ENCODE data around the gene CELF4. TPM values are rescaled to one million over a fixed set of nuclear protein-coding genes. Genes with fewer than 3 reads are reported as not detected.

Gene CELF4
- total RNA-seq, 2 experiments from 2014 or later, result not detected

DNA sequence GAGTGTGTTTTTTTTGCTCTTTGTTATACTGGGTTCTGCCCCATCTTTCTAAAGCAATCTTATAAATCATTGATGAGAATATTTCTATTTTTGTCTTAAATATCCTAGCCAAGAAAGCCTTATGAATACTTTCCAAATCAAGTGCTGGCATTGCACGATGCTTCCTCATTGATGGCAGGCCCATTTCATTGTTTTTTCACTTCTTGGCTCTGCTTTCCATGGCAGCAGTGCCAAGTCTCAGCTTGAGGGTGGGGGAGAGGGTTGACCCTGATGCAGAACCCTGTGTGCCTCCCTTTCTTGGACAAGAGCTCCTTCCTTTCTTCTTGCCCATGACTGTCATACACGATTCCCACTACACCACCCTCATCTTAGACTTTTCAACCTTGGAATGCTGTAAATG lies 16.7 kb upstream of the CELF4 start:
- Mint-ChIP-seq H3K27ac (no peak overlapping the region), H3K4me1 (peaks cover 1% of the 10 kb centered on the region), H3K36me3 (no peaks in the 10 kb centered on the region), H3K4me3 (no peak overlapping the region), H3K27me3 (peaks cover 25% of the 10 kb centered on the region), H3K9me3 (no peaks in the 10 kb centered on the region)
- DNase-seq, result no peak

DNA sequence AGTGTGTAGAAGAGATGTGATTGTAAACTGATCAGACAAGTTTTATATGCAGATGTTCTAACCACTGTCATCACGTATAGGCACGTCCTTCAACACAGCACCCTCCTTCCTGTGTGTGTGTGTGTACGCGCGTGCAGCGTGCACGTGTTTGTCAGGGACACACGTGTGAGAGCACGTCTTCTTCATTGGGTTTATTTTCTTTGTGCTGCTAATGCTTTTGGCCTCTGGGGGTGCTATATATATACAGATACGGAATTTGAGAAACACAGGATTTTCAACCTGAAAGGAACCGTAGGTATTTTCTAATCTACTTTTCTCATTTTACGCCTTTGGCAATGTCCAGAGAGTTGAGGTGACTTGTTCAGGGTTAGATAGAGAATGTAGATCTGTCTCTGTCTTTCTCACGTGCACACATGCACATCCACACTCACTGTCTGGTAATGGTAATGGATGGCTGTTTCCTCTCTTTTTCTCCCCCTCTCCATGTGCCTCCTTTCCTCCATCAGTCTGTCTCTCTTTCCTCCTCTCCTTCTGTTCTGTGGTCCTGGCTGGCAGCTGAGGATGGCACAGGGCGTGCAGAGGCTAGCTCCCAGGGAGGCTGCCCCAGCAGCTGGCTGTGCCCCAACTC lies 13.4 kb upstream of the CELF4 start:
- no peaks in the 10 kb centered on the region for H3K9me3 Mint-ChIP-seq
- H3K27ac Mint-ChIP-seq, result no peak overlapping the region
- no peaks in the 10 kb centered on the region for H3K36me3 Mint-ChIP-seq
- H3K27me3 Mint-ChIP-seq, result peaks cover 21% of the 10 kb centered on the region
- no peak overlapping the region for H3K4me3 Mint-ChIP-seq
- peaks cover 1% of the 10 kb centered on the region for H3K4me1 Mint-ChIP-seq
- no peak for DNase-seq

- H3K27me3 Mint-ChIP-seq, result peaks cover 21% of the 10 kb centered on the region
Observed at GRCh38 chr18:37578182-37578678, 12.6 kb upstream of the CELF4 start.

GRCh38 chr18:37577051-37577611 lies 11.5 kb upstream of the CELF4 start:
- Mint-ChIP-seq H3K4me3 (no peak overlapping the region), H3K36me3 (no peaks in the 10 kb centered on the region), H3K4me1 (peaks cover 1% of the 10 kb centered on the region), H3K27me3 (peaks cover 21% of the 10 kb centered on the region), H3K9me3 (no peaks in the 10 kb centered on the region), H3K27ac (no peak overlapping the region)
- DNase-seq, result no peak

More at GRCh38 chr18:37578182-37578678, 12.6 kb upstream of the CELF4 start:
- no peak overlapping the region for H3K27ac Mint-ChIP-seq
- H3K4me3 Mint-ChIP-seq, result no peak overlapping the region
- H3K36me3 Mint-ChIP-seq, result no peaks in the 10 kb centered on the region
- no peak for DNase-seq
- H3K4me1 Mint-ChIP-seq, result peaks cover 1% of the 10 kb centered on the region
- no peaks in the 10 kb centered on the region for H3K9me3 Mint-ChIP-seq

- Mint-ChIP-seq H3K27me3 (peaks cover 22% of the 10 kb centered on the region), H3K27ac (no peak overlapping the region), H3K36me3 (no peaks in the 10 kb centered on the region), H3K4me1 (peaks cover 1% of the 10 kb centered on the region), H3K4me3 (no peak overlapping the region), H3K9me3 (no peaks in the 10 kb centered on the region)
- no peak for DNase-seq
Observed at GRCh38 chr18:37575646-37576045, 10.0 kb upstream of the CELF4 start.

GRCh38 chr18:37574113-37574512 lies 8.5 kb upstream of the CELF4 start:
- Mint-ChIP-seq H3K36me3 (no peaks in the 10 kb centered on the region), H3K27me3 (peaks cover 26% of the 10 kb centered on the region), H3K27ac (no peak overlapping the region), H3K9me3 (no peaks in the 10 kb centered on the region), H3K4me1 (peaks cover 1% of the 10 kb centered on the region), H3K4me3 (no peak overlapping the region)
- DNase-seq, result no peak

DNA sequence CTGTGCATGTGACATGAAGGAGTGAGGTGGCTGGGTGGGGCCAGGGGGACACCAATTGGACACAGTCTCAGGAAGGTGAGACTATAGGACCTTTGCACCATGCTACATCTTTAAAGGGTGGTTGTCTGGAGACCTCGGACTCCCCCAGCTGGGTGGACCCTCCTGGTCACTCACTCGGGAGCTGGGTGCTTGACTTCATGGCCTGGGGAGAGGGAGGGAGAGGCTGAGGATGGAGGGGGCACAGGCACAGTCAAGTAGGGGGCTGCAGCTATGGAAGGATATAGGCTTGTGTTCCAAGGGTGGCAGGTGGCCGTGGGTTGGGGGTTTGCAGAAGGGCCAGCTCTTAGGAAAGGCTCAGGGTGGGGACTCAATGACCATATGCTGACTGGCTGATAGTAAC lies 7.1 kb upstream of the CELF4 start:
- Mint-ChIP-seq H3K27ac (no peak overlapping the region), H3K27me3 (peaks cover 35% of the 10 kb centered on the region), H3K4me3 (no peak overlapping the region), H3K9me3 (no peaks in the 10 kb centered on the region), H3K36me3 (no peaks in the 10 kb centered on the region), H3K4me1 (peaks cover 5% of the 10 kb centered on the region)
- no peak for DNase-seq

GRCh38 chr18:37571266-37571665 lies 5.7 kb upstream of the CELF4 start:
- no peaks in the 10 kb centered on the region for H3K9me3 Mint-ChIP-seq
- DNase-seq, result no peak
- H3K4me1 Mint-ChIP-seq, result peaks cover 9% of the 10 kb centered on the region
- H3K27me3 Mint-ChIP-seq, result peaks cover 42% of the 10 kb centered on the region
- no peaks in the 10 kb centered on the region for H3K36me3 Mint-ChIP-seq
- H3K27ac Mint-ChIP-seq, result no peak overlapping the region
- H3K4me3 Mint-ChIP-seq, result no peak overlapping the region

DNA sequence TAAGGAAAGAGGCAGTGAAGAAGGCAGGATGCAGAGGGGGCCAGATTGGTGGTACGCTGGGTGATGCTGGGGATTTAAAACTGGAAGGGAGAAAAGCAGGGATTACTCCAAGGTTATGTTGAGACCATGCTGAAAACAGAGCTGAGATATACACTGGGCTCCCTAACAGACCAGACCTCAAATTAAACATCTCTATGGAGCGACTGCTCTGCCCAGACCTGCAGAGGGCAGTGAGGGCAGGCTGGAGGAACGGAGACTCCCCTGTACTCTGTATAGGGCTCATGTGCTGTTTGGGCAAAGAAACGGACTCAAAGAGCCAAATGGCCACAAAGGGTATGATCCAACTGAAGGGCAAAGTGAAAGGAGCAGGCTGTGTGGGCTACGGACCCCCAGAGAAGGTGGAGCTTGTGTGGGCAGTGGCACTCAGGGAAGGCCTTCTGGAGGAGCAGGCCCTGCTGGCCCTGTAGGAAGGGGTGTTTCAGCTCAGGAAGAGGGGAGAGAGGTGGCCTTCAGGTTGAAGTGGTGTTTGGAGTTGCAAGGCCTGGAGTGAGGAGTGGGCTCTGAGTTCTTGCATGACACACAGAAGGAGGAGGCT lies 4.8 kb upstream of the CELF4 start:
- Mint-ChIP-seq H3K27ac (no peak overlapping the region), H3K4me3 (no peak overlapping the region), H3K4me1 (peaks cover 11% of the 10 kb centered on the region), H3K36me3 (peaks cover 2% of the 10 kb centered on the region), H3K9me3 (no peaks in the 10 kb centered on the region), H3K27me3 (peaks cover 51% of the 10 kb centered on the region)
- no peak for DNase-seq

GRCh38 chr18:37568671-37569070 lies 3.1 kb upstream of the CELF4 start:
- no peak overlapping the region for H3K27ac Mint-ChIP-seq
- peaks cover 68% of the 10 kb centered on the region for H3K27me3 Mint-ChIP-seq
- peaks cover 2% of the 10 kb centered on the region for H3K36me3 Mint-ChIP-seq
- no peak overlapping the region for H3K4me3 Mint-ChIP-seq
- H3K4me1 Mint-ChIP-seq, result peaks cover 11% of the 10 kb centered on the region
- no peak for DNase-seq
- H3K9me3 Mint-ChIP-seq, result no peaks in the 10 kb centered on the region

DNA sequence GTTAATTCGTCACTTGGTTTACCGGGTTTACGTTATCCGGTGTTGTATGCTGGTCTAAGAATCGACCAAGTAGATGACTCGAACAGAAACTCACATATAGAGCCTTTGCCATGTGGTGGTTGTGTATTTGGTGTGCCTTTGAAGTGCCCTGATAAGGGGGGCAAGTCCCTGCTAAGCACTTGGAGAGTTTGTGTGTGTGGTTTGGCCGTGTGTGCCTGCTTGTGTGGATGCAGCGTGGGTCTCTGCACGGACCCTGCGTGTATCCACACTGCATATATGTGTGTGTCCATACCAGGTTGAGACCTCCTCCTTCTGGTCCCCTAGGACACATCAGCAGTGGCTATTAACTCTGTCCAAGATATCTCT lies 2.4 kb upstream of the CELF4 start:
- H3K4me3 Mint-ChIP-seq, result no peak overlapping the region
- H3K9me3 Mint-ChIP-seq, result no peaks in the 10 kb centered on the region
- peaks cover 75% of the 10 kb centered on the region for H3K27me3 Mint-ChIP-seq
- peaks cover 2% of the 10 kb centered on the region for H3K36me3 Mint-ChIP-seq
- peaks cover 11% of the 10 kb centered on the region for H3K4me1 Mint-ChIP-seq
- no peak for DNase-seq
- no peak overlapping the region for H3K27ac Mint-ChIP-seq

DNA sequence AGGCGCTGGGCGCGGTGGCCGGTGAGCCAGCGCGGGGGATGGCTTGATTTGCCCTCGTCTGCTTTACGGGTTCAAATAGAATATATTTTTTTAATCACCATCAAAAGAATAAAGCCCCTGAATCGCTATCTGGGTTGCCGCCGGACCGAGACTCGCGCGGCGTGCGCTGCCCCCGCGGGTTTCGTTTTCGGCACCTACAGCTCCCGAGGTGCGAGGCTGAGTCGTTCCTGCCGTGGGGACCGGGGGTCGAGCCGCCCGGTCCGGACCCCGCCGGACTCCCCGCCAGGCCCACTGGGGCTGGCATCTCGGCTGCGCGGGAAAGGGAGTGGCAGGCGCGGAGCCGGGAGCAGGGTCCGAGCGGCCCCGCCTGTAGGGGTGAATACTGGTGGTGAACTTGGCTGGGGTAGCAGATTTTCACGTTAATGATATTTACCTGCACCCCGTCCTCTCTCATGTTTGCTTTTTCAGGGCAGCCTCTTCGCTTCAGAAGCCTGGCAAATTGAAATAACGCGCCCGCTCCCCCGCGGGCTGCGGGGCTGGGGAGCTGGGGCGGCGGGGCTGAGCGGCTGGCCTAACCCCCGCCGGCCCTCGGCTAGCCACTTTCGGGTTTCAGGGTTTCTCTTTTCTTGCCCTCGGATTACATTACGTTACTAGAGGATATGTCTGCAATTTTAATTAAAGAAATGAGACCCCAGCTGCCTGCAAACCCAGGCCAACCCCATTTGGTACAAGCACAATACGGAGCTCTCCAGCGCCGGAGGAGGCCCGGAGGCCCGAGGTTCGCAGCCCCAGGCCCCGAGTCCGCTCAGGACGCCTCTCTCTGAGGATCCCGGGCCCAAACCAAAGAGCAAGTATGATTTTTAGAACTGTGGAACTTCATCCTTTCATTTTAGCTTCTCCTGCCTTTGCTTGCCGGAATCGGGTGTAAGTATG lies 1.7 kb upstream of the CELF4 start:
- Mint-ChIP-seq H3K27me3 (peaks cover 80% of the 10 kb centered on the region), H3K4me1 (peaks cover 11% of the 10 kb centered on the region), H3K4me3 (no peak overlapping the region), H3K27ac (no peak overlapping the region), H3K9me3 (no peaks in the 10 kb centered on the region), H3K36me3 (peaks cover 2% of the 10 kb centered on the region)
- no peak for DNase-seq

DNA sequence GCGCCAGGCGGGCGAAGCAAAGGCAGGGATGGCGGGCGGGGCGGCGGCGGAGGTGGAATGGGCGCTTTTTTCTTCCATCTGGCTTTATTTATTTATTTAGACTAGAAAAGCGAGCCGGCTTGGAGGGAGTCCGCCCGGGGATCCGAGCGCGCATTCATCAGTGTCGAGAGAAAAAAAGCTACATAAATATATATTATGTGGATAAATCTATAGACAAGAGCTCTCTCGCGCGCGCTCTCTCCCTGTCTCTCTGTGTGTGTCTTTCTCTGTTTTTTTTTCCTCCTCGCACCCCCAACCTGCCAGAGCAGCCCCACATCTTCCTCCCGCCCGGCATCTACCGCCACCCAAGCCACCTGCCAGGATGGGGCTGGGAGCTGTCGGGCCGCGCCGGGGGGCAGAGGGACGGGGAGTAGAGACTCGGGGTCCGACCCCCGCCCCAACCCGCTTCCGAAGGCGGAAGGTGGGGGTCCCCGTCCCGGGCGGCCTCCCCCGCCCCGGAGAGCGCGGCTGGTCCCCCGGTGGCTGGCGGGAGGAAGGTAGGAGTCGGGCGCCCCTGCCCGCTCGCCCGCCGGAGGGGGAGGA lies 972 bp upstream of the CELF4 start:
- H3K4me3 Mint-ChIP-seq, result peak overlapping the region; percentile 12
- no peak for DNase-seq
- peaks cover 11% of the 10 kb centered on the region for H3K4me1 Mint-ChIP-seq
- H3K36me3 Mint-ChIP-seq, result peaks cover 2% of the 10 kb centered on the region
- no peak overlapping the region for H3K27ac Mint-ChIP-seq
- no peaks in the 10 kb centered on the region for H3K9me3 Mint-ChIP-seq
- peaks cover 87% of the 10 kb centered on the region for H3K27me3 Mint-ChIP-seq

DNA sequence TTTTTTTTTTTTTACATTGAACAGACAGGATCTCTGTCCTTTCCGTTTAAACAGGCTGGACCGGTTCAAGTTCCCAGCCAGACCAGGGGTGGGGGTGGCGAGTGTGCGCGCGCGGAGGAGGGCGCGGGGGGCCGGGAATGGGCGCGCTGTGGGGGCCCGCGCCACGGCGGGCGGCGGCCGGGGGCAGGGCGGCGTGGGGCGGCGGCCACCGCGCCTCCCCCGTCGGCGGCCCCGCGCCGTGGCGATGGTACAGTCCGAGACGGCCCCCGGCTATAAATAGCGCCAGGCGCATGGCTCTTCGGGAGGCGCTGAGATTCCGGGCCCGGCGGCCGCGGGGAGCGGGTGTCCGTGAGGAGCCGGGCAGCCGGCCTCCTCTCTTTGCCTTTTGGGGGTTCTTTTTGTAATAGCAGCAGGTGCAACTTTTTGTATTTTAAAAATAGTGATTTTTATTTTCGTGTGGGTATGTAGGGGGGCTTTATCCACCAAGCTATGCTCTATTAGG lies 430 bp upstream of the CELF4 start:
- H3K4me1 Mint-ChIP-seq, result peaks cover 11% of the 10 kb centered on the region
- no peak overlapping the region for H3K27ac Mint-ChIP-seq
- H3K36me3 Mint-ChIP-seq, result peaks cover 2% of the 10 kb centered on the region
- no peak overlapping the region for H3K4me3 Mint-ChIP-seq
- peaks cover 85% of the 10 kb centered on the region for H3K27me3 Mint-ChIP-seq
- no peak for DNase-seq
- H3K9me3 Mint-ChIP-seq, result no peaks in the 10 kb centered on the region

DNA sequence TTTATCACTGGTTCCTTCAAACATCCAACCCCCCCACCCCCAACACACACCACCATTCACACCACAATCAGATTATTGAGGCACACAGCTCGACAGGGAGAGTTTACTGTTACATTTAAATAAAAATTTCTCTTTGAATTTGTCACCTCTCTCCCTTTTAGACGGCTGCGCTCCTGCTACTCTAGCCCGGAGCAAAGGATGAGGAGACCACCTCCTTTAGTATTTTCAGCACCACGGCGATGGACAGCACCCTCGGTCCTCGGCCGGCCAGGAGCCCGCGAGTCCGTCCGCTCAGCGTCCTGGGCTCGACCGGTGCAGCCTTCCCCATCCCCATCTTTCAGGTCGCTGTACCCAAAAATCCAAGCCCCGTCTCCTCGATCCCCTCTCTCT lies 892 bp downstream of the CELF4 start:
- Mint-ChIP-seq H3K36me3 (peaks cover 2% of the 10 kb centered on the region), H3K27me3 (peaks cover 75% of the 10 kb centered on the region), H3K27ac (no peak overlapping the region), H3K4me3 (no peak overlapping the region), H3K9me3 (no peaks in the 10 kb centered on the region), H3K4me1 (peaks cover 11% of the 10 kb centered on the region)
- no peak for DNase-seq
